Spinal cord (tissue), 10 donors: Measurements from ENCODE around the gene RPS6KB2. TPM values are rescaled to one million over a fixed set of nuclear protein-coding genes. Genes with fewer than 3 reads are reported as not detected.

Experiments
- DNase-seq, 6 donors: peaks; one replicate each; pipeline versions ENCODE4 v3.0.0 to v3.0.0-alpha.2; 2013 to 2015; ENCODE audit warnings: low spot score in 6 of 6, low read depth in 4 of 6
- H3K27ac ChIP-seq: one replicate; pipeline ENCODE4 v1.5.1; 2013; ENCODE audit warnings: low read depth, low read length, control low read depth
- H3K27me3 ChIP-seq: one replicate; pipeline ENCODE4 v1.6.1; 2013; ENCODE audit warnings: low read length; ENCODE audit not compliant: control insufficient read depth, insufficient read depth
- H3K36me3 ChIP-seq: one replicate; pipeline ENCODE4 v1.6.1; 2013; ENCODE audit warnings: low read length; ENCODE audit not compliant: control insufficient read depth, insufficient read depth
- H3K4me1 ChIP-seq: one replicate; pipeline ENCODE4 v1.6.1; 2013; ENCODE audit warnings: low read length; ENCODE audit not compliant: control insufficient read depth, insufficient read depth
- H3K4me3 ChIP-seq: one replicate; pipeline ENCODE4 v1.5.1; 2013; ENCODE audit warnings: low read depth, low read length, control low read depth
- H3K9me3 ChIP-seq: one replicate; pipeline ENCODE4 v1.6.1; 2013; ENCODE audit warnings: low read length; ENCODE audit not compliant: control insufficient read depth, insufficient read depth
- WGBS: methylation state at CpG from one replicate; pipeline ENCODE4 v1.1.5; 2013; ENCODE audit warnings: missing lambda C conversion rate; ENCODE audit not compliant: insufficient coverage; 5-methylcytosine and 5-hydroxymethylcytosine counted together
- polyA plus RNA-seq, 2 donors: library from polyadenylated mRNA; unstranded; fragments of 120-200 nt; gene quantifications; one replicate each; pipeline ENCODE4 v1.2.1, GENCODE V29; 2013; ENCODE audit not compliant: insufficient read length in 2 of 2
- total RNA-seq, 2 donors: library from RNA; depleted of rRNA in 1 of 2; stranded (reverse); fragments of 120-200 nt in 1 of 2; fragments of >200 nt in 1 of 2; gene quantifications; one replicate each; pipeline versions ENCODE4 v1.2.3 to v1.2.4, GENCODE V29; 2013 to 2014
- donor health status: healthy.

Gene RPS6KB2
- total and polyA plus RNA-seq, 4 donors, result 14.2 to 46.7 (median 36.9) TPM

- Histone ChIP-seq H3K27ac (no peak overlapping the region), H3K4me3 (no peak overlapping the region), H3K36me3 (peaks cover 22% of the 10 kb centered on the region), H3K27me3 (no peaks in the 10 kb centered on the region), H3K4me1 (peaks cover 30% of the 10 kb centered on the region), H3K9me3 (no peaks in the 10 kb centered on the region)
- 61% methylated on average over 4 of the region's 6 CpGs for WGBS
- peak in 1 of 6 donors; percentile 23 for DNase-seq
Observed at GRCh38 chr11:67389477-67389876, 38.8 kb upstream of the RPS6KB2 start.

GRCh38 chr11:67390947-67391303 is 37.4 kb upstream of the RPS6KB2 start:
- Histone ChIP-seq H3K27ac (peak overlapping the region; percentile 87), H3K9me3 (no peaks in the 10 kb centered on the region)
- 2% methylated on average over 10 of the region's 15 CpGs for WGBS

GRCh38 chr11:67391304-67392182 is 36.8 kb upstream of the RPS6KB2 start, which contains the start of gene RAD9A:
Gene RAD9A (plus strand): TSS chr11:67391986. CDS start chr11:67392045, 59 bp downstream.
- under 1% methylated on average over 72 of the region's 75 CpGs for WGBS
- Histone ChIP-seq H3K9me3 (no peaks in the 10 kb centered on the region), H3K27ac (peak within 1 kb of the TSS; percentile 87), H3K4me3 (peak within 1 kb of the TSS; percentile 85), H3K36me3 (peaks cover 39% of the 10 kb centered on the region), H3K4me1 (peaks cover 23% of the 10 kb centered on the region), H3K27me3 (no peaks in the 10 kb centered on the region)
- peak; percentile 87 to 98 (median 94) for DNase-seq

More at GRCh38 chr11:67390947-67391303, 37.4 kb upstream of the RPS6KB2 start:
- Histone ChIP-seq H3K36me3 (peaks cover 32% of the 10 kb centered on the region), H3K4me1 (peaks cover 20% of the 10 kb centered on the region), H3K4me3 (peak overlapping the region; percentile 85), H3K27me3 (no peaks in the 10 kb centered on the region)
- DNase-seq, result no peak

GRCh38 chr11:67392183-67392715 is 36.0 kb upstream of the RPS6KB2 start:
- WGBS, result 6% methylated on average over 31 of the region's 31 CpGs
- H3K9me3 ChIP-seq, result no peaks in the 10 kb centered on the region
- no peak for DNase-seq
- peaks cover 28% of the 10 kb centered on the region for H3K4me1 ChIP-seq
- H3K27me3 ChIP-seq, result no peaks in the 10 kb centered on the region
- peaks cover 46% of the 10 kb centered on the region for H3K36me3 ChIP-seq
- H3K27ac ChIP-seq, result no peak overlapping the region
- peak overlapping the region; percentile 63 for H3K4me3 ChIP-seq

GRCh38 chr11:67393437-67393836 is 34.9 kb upstream of the RPS6KB2 start:
- no peak for DNase-seq

GRCh38 chr11:67393990-67394389 is 34.3 kb upstream of the RPS6KB2 start:
- H3K36me3 ChIP-seq, result peaks cover 59% of the 10 kb centered on the region

More at GRCh38 chr11:67393437-67393836, 34.9 kb upstream of the RPS6KB2 start:
- no peaks in the 10 kb centered on the region for H3K27me3 ChIP-seq
- peaks cover 58% of the 10 kb centered on the region for H3K36me3 ChIP-seq
- WGBS, result 93% methylated on average over 16 of the region's 18 CpGs
- H3K4me1 ChIP-seq, result peaks cover 33% of the 10 kb centered on the region
- no peaks in the 10 kb centered on the region for H3K9me3 ChIP-seq
- no peak overlapping the region for H3K4me3 ChIP-seq
- no peak overlapping the region for H3K27ac ChIP-seq

GRCh38 chr11:67395555-67396258 is 32.6 kb upstream of the RPS6KB2 start:
- Histone ChIP-seq H3K9me3 (no peaks in the 10 kb centered on the region), H3K4me3 (no peak overlapping the region), H3K27me3 (no peaks in the 10 kb centered on the region), H3K4me1 (peaks cover 51% of the 10 kb centered on the region), H3K27ac (no peak overlapping the region), H3K36me3 (peaks cover 74% of the 10 kb centered on the region)
- 93% methylated on average over 18 of the region's 19 CpGs for WGBS
- no peak for DNase-seq

More at GRCh38 chr11:67393990-67394389, 34.3 kb upstream of the RPS6KB2 start:
- Histone ChIP-seq H3K9me3 (no peaks in the 10 kb centered on the region), H3K4me3 (no peak overlapping the region), H3K27ac (no peak overlapping the region), H3K27me3 (no peaks in the 10 kb centered on the region), H3K4me1 (peaks cover 37% of the 10 kb centered on the region)
- WGBS, result 93% methylated on average over 5 of the region's 5 CpGs
- no peak for DNase-seq

- 87% methylated on average over 7 of the region's 7 CpGs for WGBS
- Histone ChIP-seq H3K36me3 (peaks cover 76% of the 10 kb centered on the region), H3K27ac (no peak overlapping the region)
Observed at GRCh38 chr11:67396259-67396581, 32.1 kb upstream of the RPS6KB2 start.

GRCh38 chr11:67396587-67397389 is 31.5 kb upstream of the RPS6KB2 start:
- WGBS, result 47% methylated on average over 8 of the region's 13 CpGs
- no peak for DNase-seq
- H3K36me3 ChIP-seq, result peaks cover 76% of the 10 kb centered on the region

More at GRCh38 chr11:67396259-67396581, 32.1 kb upstream of the RPS6KB2 start:
- Histone ChIP-seq H3K4me3 (no peak overlapping the region), H3K4me1 (peaks cover 51% of the 10 kb centered on the region), H3K27me3 (no peaks in the 10 kb centered on the region), H3K9me3 (no peaks in the 10 kb centered on the region)
- no peak for DNase-seq

More at GRCh38 chr11:67396587-67397389, 31.5 kb upstream of the RPS6KB2 start:
- Histone ChIP-seq H3K9me3 (no peaks in the 10 kb centered on the region), H3K4me1 (peaks cover 47% of the 10 kb centered on the region), H3K27ac (no peak overlapping the region), H3K4me3 (no peak overlapping the region), H3K27me3 (no peaks in the 10 kb centered on the region)
